ENCODE measurements around the gene SIX1.

The SIX1 gene

GRCh38 chr14:60655119-60655897 lies 6.0 kb upstream of the SIX1 start:
- DNase-seq, result no peak

GRCh38 chr14:60654334-60654821 lies 5.1 kb upstream of the SIX1 start:
- DNase-seq, result no peak

- DNase-seq, result no peak
These were observed 4.5 kb upstream of the SIX1 start for GRCh38 chr14:60653701-60654161.

- no peak for DNase-seq
These were observed 3.7 kb upstream of the SIX1 start for GRCh38 chr14:60652674-60653651.

- no peak for DNase-seq
These were observed 2.8 kb upstream of the SIX1 start for GRCh38 chr14:60651796-60652673.

GRCh38 chr14:60651086-60651795 lies 2.0 kb upstream of the SIX1 start:
- DNase-seq, result no peak

- DNase-seq, result no peak
These were observed 1.2 kb upstream of the SIX1 start for GRCh38 chr14:60650373-60650961.

GRCh38 chr14:60649875-60650372 lies 647 bp upstream of the SIX1 start:
- no peak for DNase-seq

GRCh38 chr14:60648249-60648933 lies 886 bp downstream of the SIX1 start:
- no peak for DNase-seq

GRCh38 chr14:60647837-60648248 lies 1.4 kb downstream of the SIX1 start:
- no peak for DNase-seq

GRCh38 chr14:60647081-60647836 lies 2.0 kb downstream of the SIX1 start:
- no peak for DNase-seq

GRCh38 chr14:60646226-60646818 lies 3.0 kb downstream of the SIX1 start:
- DNase-seq, result no peak

GRCh38 chr14:60645126-60645741 lies 4.0 kb downstream of the SIX1 start:
- no peak for DNase-seq

GRCh38 chr14:60644666-60645065 lies 4.6 kb downstream of the SIX1 start:
- DNase-seq, result no peak

GRCh38 chr14:60643463-60644314 lies 5.6 kb downstream of the SIX1 start:
- no peak for DNase-seq

- DNase-seq, result no peak
These were observed 6.2 kb downstream of the SIX1 start for GRCh38 chr14:60643141-60643462.

- no peak for DNase-seq
These were observed 6.8 kb downstream of the SIX1 start for GRCh38 chr14:60642270-60643140.
